HuH-7 (cell line): ENCODE results near the gene ZBTB11.
"Not testable (repeated sequence)": the region's sequence is repeated elsewhere in the genome, so short reads cannot be mapped to it uniquely, and the experiment has no call there.

ENCODE experiments used
- DNase-seq: peaks from one replicate; pipeline ENCODE4 v3.0.0; 2011; ENCODE audit warnings: low spot score

Gene ZBTB11

DNA sequence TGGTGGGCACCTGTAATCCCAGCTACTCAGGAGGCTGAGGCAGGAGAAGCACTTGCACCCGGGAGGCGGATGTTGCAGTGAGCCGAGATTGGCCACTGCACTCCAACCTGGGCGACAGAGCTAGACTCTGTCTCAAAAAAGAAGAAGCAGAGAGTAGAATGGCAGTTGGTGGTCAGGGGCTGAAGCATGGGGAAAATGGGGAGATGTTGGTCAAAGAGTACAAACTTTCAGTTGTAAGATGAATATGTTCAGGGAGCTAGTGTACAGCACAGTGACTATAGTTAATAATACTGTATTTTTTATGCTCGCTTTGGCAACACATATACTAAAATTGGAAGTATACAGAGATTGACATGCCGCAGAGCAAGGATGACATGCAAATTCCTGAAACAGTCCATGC is 61.4 kb downstream of the ZBTB11 start:
- DNase-seq, result no peak

DNA sequence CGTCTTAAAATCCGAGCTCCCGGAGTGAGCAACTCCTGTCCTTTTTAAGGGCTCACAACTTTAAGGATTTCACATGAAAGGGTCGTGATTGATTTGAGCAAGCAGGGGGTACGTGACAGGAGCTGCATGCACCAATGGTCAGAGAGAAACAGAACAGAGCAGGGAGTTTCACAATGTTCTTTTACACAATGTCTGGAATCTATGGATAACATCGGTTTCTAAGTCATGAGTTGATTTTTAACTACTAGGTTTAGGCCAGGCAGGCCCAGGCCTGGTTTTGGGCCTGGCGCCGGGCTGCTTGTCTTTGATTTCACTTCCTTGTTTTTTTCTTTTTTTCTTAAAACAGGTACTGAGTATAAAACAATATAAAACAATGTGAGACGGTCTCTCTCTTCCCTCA is 63.9 kb downstream of the ZBTB11 start:
- DNase-seq, result not testable (repeated sequence)

DNA sequence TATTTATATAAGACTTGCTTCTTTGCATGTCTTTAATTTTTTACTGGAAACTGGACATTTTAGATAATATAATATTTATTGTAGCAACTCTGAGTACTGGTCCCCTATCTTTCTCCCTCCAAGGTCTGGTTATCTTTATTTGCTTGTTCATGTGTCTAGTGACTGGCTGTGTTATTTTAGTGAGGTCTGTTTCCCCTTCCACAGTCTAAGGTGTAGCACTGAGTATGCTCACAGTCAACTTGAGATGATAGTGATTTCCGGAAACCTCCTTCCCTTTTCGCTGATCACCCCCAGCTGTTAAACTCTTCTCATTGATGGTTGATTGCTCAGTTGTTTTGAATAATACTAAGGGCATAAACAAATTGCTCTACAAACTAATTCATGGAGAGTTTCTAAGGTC is 65.9 kb downstream of the ZBTB11 start:
- DNase-seq, result no peak

DNA sequence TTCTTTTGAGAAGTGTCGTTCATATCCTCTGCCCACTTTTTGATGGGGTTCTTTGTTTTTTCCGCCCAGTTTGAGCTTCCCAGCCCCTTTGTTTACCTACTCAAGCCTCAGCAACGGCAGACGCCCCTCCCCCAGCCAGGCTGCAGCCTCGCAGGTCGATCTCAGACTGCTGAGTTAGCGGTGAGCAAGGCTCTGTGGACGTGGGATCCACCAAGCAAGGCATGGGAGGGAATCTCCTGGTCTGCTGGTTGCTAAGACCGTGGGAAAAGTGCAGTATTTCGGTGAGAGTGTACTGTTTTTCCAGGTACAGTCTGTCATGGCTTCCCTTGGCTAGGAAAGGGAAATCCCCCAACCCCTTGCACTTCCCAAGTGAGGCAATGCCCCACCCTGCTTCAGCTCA is 71.5 kb downstream of the ZBTB11 start:
- not testable (repeated sequence) for DNase-seq

DNA sequence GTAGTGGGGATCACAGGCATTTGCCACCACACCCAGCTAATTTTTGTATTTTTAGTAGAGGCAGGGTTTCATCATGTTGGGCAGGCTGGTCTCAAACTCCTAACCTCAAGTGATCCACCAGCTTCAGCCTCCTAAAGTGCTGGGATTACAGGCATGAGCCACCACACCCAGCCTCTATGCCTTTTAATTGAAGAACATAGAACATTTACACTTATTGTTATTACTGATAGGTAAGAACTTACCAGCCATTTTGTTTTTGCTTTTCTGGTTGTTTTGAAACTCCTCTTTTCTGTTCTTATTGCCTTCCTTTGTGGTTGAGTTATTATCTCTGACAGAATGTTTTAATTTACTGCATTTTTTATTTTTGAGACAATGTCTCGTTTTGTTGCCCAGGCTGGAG is 73.7 kb downstream of the ZBTB11 start:
- DNase-seq, result no peak

DNA sequence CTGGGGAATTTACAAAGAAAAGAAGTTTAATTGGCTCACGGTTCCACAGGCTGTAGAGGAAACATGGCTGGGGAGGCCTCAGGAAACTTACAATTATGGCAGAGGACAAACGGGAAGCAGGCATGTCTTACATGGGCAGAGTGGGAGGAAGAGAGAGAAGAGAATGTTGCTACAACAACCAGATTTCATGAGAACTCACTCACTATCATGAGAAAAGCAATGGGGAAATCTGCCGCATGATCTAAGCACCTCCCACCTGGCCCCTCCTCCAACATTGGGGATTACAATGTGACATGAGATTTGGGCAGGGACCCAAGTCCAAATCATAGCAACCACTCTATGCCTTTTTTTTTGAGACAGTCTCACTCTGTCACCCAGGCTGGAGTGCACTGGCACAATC is 74.2 kb downstream of the ZBTB11 start:
- DNase-seq, result no peak
